GM10847 (cell line): Measurements from ENCODE around the gene SUSD6.

Source experiments
- POLR2A ChIP-seq: IDR thresholded peaks from 2 replicates; pipeline ENCODE4 v1.6.1; 2011; ENCODE audit not compliant: insufficient read length; ENCODE audit errors: extremely low read depth

Gene SUSD6

GRCh38 chr14:69669375-69669774, 58.0 kb downstream of the SUSD6 start:
- TF ChIP-seq POLR2A, result no peak

- TF ChIP-seq POLR2A, result no peak
These were observed 58.7 kb downstream of the SUSD6 start for GRCh38 chr14:69670093-69670492.

GRCh38 chr14:69671365-69672030, 60.1 kb downstream of the SUSD6 start:
- TF ChIP-seq POLR2A, result no peak

- TF ChIP-seq POLR2A, result no peak
These were observed 61.0 kb downstream of the SUSD6 start for GRCh38 chr14:69672356-69672755.

- TF ChIP-seq POLR2A, result no peak
These were observed 61.7 kb downstream of the SUSD6 start for GRCh38 chr14:69673104-69673503.

- TF ChIP-seq POLR2A, result no peak
These were observed 62.3 kb downstream of the SUSD6 start for GRCh38 chr14:69673578-69674305.

GRCh38 chr14:69674546-69675244, 63.3 kb downstream of the SUSD6 start:
- no peak for TF ChIP-seq POLR2A

GRCh38 chr14:69675245-69675583, 63.8 kb downstream of the SUSD6 start:
- TF ChIP-seq POLR2A, result no peak

- no peak for TF ChIP-seq POLR2A
These were observed 64.6 kb downstream of the SUSD6 start for GRCh38 chr14:69675877-69676416.

- TF ChIP-seq POLR2A, result no peak
These were observed 65.3 kb downstream of the SUSD6 start for GRCh38 chr14:69676723-69677122.

GRCh38 chr14:69680297-69680696, 68.9 kb downstream of the SUSD6 start:
- TF ChIP-seq POLR2A, result no peak

GRCh38 chr14:69682136-69682535, 70.7 kb downstream of the SUSD6 start:
- TF ChIP-seq POLR2A, result no peak

- no peak for TF ChIP-seq POLR2A
These were observed 71.3 kb downstream of the SUSD6 start for GRCh38 chr14:69682621-69683263.

GRCh38 chr14:69683971-69684370, 72.6 kb downstream of the SUSD6 start:
- no peak for TF ChIP-seq POLR2A

- TF ChIP-seq POLR2A, result no peak
These were observed 73.2 kb downstream of the SUSD6 start for GRCh38 chr14:69684461-69685217.

- TF ChIP-seq POLR2A, result no peak
These were observed 73.8 kb downstream of the SUSD6 start for GRCh38 chr14:69685218-69685616.
